A673 (cell line): ENCODE data around the gene CAV1. TPM values are rescaled to one million over a fixed set of nuclear protein-coding genes. Genes with fewer than 3 reads are reported as not detected.

Source experiments
- BruUV-seq: library from RNA; stranded (reverse); fragments of 400-500 nt; replicated peaks from 2 replicates; lab custom pipeline; 2021; lab: Mats Ljungman, UMichigan
- CTCF ChIA-PET: fragments of 300-600 bp; sonication (Branson Sonifier 250); formaldehyde crosslinking; loops from one replicate; lab custom pipeline; 2022; ENCODE audit warnings: antibody characterized with exemption; lab: Charles Lee
- POLR2A ChIA-PET: fragments of 300-600 bp; sonication (Branson Sonifier 250); formaldehyde crosslinking; loops from one replicate; lab custom pipeline; 2022; ENCODE audit warnings: antibody characterized with exemption; ENCODE audit not compliant: low non-redundant PET; lab: Charles Lee
- DNase-seq: peaks from one replicate; pipeline ENCODE4 v3.0.0-alpha.2; 2015; ENCODE audit warnings: low spot score
- H3K27ac ChIP-seq: fragments of 200-600 bp; sonication (generic); 2 replicates; pipeline ENCODE4 v1.5.1; 2016; ENCODE audit warnings: mixed run types, low read depth, mild to moderate bottlenecking, mixed read lengths, antibody characterized with exemption, low read length; ENCODE audit not compliant: poor library complexity, severe bottlenecking
- H3K27me3 ChIP-seq: fragments of 200-600 bp; sonication (generic); replicated peaks from 2 replicates; pipeline ENCODE4 v1.6.1; 2017; ENCODE audit warnings: mixed run types, low read depth, mild to moderate bottlenecking, mixed read lengths, antibody characterized with exemption, low read length; ENCODE audit not compliant: insufficient read depth, poor library complexity
- H3K36me3 ChIP-seq: fragments of 200-600 bp; sonication (generic); 2 replicates; pipeline ENCODE4 v1.6.1; 2016; ENCODE audit warnings: mixed run types, mild to moderate bottlenecking, mixed read lengths, antibody characterized with exemption, low read length; ENCODE audit not compliant: insufficient read depth, poor library complexity, severe bottlenecking
- H3K4me1 ChIP-seq: fragments of 200-600 bp; sonication (generic); 2 replicates; pipeline ENCODE4 v1.6.1; 2017; ENCODE audit warnings: mixed run types, mild to moderate bottlenecking, mixed read lengths, antibody characterized with exemption, low read length; ENCODE audit not compliant: insufficient read depth, poor library complexity, severe bottlenecking
- H3K4me3 ChIP-seq: fragments of 200-600 bp; sonication (generic); 2 replicates; pipeline ENCODE4 v1.5.1; 2016; ENCODE audit warnings: low read depth, mixed run types, mild to moderate bottlenecking, mixed read lengths, low read length; ENCODE audit not compliant: poor library complexity, severe bottlenecking
- H3K9me3 ChIP-seq: fragments of 200-600 bp; sonication (generic); 2 replicates; pipeline ENCODE4 v1.6.1; 2016; ENCODE audit warnings: mixed run types, low read depth, mild to moderate bottlenecking, mixed read lengths, antibody characterized with exemption, low read length; ENCODE audit not compliant: poor library complexity, severe bottlenecking
- CTCF ChIP-seq: fragments of 300-800, 200-600 bp; sonication (generic); conservative IDR thresholded peaks from 2 replicates; pipeline ENCODE4 v1.5.1; 2017; ENCODE audit warnings: low read depth, mild to moderate bottlenecking, antibody characterized with exemption, low read length, moderate library complexity, mixed read lengths
- EZH2 ChIP-seq: fragments of 200-600 bp; sonication (generic); IDR thresholded peaks from 2 replicates; pipeline ENCODE4 v1.6.1; 2017; ENCODE audit warnings: borderline replicate concordance, low read depth, mild to moderate bottlenecking, mixed read lengths, antibody characterized with exemption, low read length; ENCODE audit not compliant: poor library complexity, severe bottlenecking
- intact Hi-C: fragments of 100-400 bp; cut with micrococcal nuclease; formaldehyde crosslinking; loops from one replicate; pipeline ENCODE4 v1.10.0; 2022; ENCODE audit not compliant: unreplicated experiment
- total RNA-seq: library from RNA; stranded (reverse); gene quantifications from 2 replicates; pipeline ENCODE4 v1.2.3, GENCODE V29; 2021

CAV1 gene
- total RNA-seq, 1 experiment from 2014 or later: 2,074 TPM

GRCh38 chr7:116610210-116610609, 85.4 kb downstream of the CAV1 start:
- TF ChIP-seq CTCF: no peak
- TF ChIP-seq EZH2: no peak
- no peak for DNase-seq

GRCh38 chr7:116610721-116611120, 85.9 kb downstream of the CAV1 start:
- no TSS peak for BruUV-seq
- CTCF ChIA-PET: no interaction called here

More at GRCh38 chr7:116610210-116610609, 85.4 kb downstream of the CAV1 start:
- CTCF ChIA-PET: no interaction called here
- no peaks in the 10 kb centered on the region for H3K9me3 ChIP-seq
- no peak overlapping the region for H3K4me3 ChIP-seq
- H3K27me3 ChIP-seq: no peaks in the 10 kb centered on the region
- no peaks in the 10 kb centered on the region for H3K36me3 ChIP-seq
- no peak overlapping the region for H3K27ac ChIP-seq
- BruUV-seq: no TSS peak
- no peaks in the 10 kb centered on the region for H3K4me1 ChIP-seq
- POLR2A ChIA-PET: no interaction called here
- intact Hi-C loops: no loop called here

More at GRCh38 chr7:116610721-116611120, 85.9 kb downstream of the CAV1 start:
- POLR2A ChIA-PET: no interaction called here
- Histone ChIP-seq H3K27ac (no peak overlapping the region), H3K4me3 (no peak overlapping the region), H3K36me3 (no peaks in the 10 kb centered on the region), H3K4me1 (no peaks in the 10 kb centered on the region), H3K9me3 (no peaks in the 10 kb centered on the region), H3K27me3 (no peaks in the 10 kb centered on the region)
- TF ChIP-seq CTCF (no peak), EZH2 (no peak)
- intact Hi-C loops: no loop called here
- DNase-seq: no peak

Other genes starting within 250 kb of the CAV1 start
- gene CAV2, start 25.3 kb upstream of the CAV1 start, total RNA-seq: 265 and 286 TPM in 2 replicates
- 5.7 and 6.8 TPM in 2 replicates for gene MET, start 147.2 kb downstream of the CAV1 start, total RNA-seq